ENCODE results near the gene AKTIP.

Gene AKTIP

DNA sequence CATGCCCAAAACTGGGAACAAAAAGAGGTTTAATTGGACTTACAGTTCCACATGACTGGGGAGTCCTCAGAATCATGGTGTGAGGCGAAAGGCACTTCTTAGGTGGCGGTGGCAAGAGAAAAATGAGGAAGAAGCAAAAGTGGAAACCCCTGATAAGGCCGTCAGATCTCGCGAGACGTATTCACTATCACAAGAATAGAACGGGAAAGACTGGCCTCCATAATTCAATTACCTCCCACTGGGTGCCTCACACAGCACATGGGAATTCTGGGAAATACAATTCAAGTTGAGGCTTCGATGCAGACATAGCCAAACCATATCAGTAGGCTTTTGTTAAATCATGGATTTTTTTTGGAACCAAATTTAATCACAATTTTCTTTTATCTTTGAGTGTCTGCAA lies 44.4 kb downstream of the AKTIP start:
- Histone ChIP-seq H3K9me3 (ENCODE audit: control insufficient read depth, low read depth, low read length) (no peaks in the 10 kb centered on the region), H3K27ac (ENCODE audit: low read length) (no peak overlapping the region), H3K9ac (ENCODE audit: low read length) (no peak overlapping the region), H3K4me1 (ENCODE audit: control insufficient read depth, low read depth, low read length) (no peaks in the 10 kb centered on the region), H3K27me3 (ENCODE audit: control insufficient read depth, insufficient read depth, low read length) (no peaks in the 10 kb centered on the region), H3K36me3 (ENCODE audit: control insufficient read depth, low read depth, low read length) (peaks cover 46% of the 10 kb centered on the region), H3K4me3 (ENCODE audit: low read length) (no peak overlapping the region)

DNA sequence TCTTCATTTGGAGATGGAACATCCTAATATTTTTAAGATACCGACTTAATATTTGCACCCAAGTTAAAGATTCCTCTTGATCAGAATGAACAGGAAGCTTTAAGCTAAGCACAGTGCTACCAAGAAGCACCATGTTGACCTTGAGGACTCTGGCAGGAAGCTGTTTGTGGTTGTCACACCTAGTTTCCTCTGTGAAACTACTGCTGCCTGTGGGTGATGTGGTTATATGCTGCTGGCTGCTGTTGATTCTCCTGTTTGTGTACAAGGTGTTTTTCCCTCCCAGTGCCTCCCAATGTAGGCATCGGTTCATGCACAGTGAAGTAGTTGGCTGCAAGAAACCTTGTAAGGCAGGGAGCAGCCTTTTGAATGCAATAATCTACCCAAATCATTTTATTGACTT lies 45.3 kb downstream of the AKTIP start:
- Histone ChIP-seq H3K4me3 (ENCODE audit: low read length) (no peak overlapping the region), H3K27ac (ENCODE audit: low read length) (no peak overlapping the region), H3K4me1 (ENCODE audit: control insufficient read depth, low read depth, low read length) (no peaks in the 10 kb centered on the region), H3K27me3 (ENCODE audit: control insufficient read depth, insufficient read depth, low read length) (no peaks in the 10 kb centered on the region), H3K36me3 (ENCODE audit: control insufficient read depth, low read depth, low read length) (peaks cover 52% of the 10 kb centered on the region), H3K9me3 (ENCODE audit: control insufficient read depth, low read depth, low read length) (no peaks in the 10 kb centered on the region), H3K9ac (ENCODE audit: low read length) (no peak overlapping the region)

DNA sequence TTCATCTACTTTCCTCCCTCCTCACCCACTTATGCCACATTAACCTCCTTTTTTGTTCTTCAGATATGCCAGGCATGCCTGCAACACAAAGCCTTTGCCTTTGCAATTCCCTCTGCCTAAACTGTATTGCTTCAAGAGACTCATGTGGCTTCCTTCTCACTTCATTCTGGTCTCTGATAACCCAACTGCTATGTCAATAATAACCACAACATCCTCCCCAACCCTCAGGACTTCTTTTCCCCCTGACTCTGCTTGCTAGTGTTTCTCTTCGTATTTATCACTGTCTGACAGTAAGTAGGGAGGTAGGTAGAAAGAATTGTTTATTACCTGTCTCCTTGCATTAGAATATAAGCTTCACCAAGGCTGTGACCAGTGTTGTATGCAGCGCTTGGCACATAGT lies 46.4 kb downstream of the AKTIP start:
- no peaks in the 10 kb centered on the region for H3K27me3 ChIP-seq (ENCODE audit: control insufficient read depth, insufficient read depth, low read length)
- H3K9me3 ChIP-seq (ENCODE audit: control insufficient read depth, low read depth, low read length): no peaks in the 10 kb centered on the region
- no peaks in the 10 kb centered on the region for H3K4me1 ChIP-seq (ENCODE audit: control insufficient read depth, low read depth, low read length)
- no peak overlapping the region for H3K9ac ChIP-seq (ENCODE audit: low read length)
- no peak overlapping the region for H3K4me3 ChIP-seq (ENCODE audit: low read length)
- H3K27ac ChIP-seq (ENCODE audit: low read length): no peak overlapping the region
- H3K36me3 ChIP-seq (ENCODE audit: control insufficient read depth, low read depth, low read length): peaks cover 47% of the 10 kb centered on the region

DNA sequence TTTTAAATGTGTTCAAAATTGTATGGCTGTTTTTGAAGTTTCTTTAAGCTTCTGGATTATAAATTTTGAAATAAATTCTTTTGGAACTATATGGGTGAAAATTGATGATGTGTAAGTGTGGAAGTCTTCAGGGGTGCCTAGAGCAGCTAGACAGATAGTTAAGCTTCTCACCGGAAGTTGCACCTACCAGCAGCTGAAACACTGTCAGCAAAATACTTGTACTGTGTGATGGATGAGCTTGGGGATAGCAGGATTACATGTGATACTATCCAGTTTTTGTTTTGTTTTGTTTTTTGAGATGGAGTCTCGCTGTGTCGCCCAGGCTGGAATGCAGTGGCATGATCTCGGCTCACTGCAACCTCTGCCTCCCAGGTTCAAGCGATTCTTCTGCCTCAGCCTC lies 49.1 kb downstream of the AKTIP start:
- Histone ChIP-seq H3K9ac (ENCODE audit: low read length) (no peak overlapping the region), H3K36me3 (ENCODE audit: control insufficient read depth, low read depth, low read length) (peaks cover 32% of the 10 kb centered on the region), H3K4me1 (ENCODE audit: control insufficient read depth, low read depth, low read length) (no peaks in the 10 kb centered on the region), H3K27ac (ENCODE audit: low read length) (no peak overlapping the region), H3K9me3 (ENCODE audit: control insufficient read depth, low read depth, low read length) (no peaks in the 10 kb centered on the region), H3K27me3 (ENCODE audit: control insufficient read depth, insufficient read depth, low read length) (no peaks in the 10 kb centered on the region), H3K4me3 (ENCODE audit: low read length) (no peak overlapping the region)

DNA sequence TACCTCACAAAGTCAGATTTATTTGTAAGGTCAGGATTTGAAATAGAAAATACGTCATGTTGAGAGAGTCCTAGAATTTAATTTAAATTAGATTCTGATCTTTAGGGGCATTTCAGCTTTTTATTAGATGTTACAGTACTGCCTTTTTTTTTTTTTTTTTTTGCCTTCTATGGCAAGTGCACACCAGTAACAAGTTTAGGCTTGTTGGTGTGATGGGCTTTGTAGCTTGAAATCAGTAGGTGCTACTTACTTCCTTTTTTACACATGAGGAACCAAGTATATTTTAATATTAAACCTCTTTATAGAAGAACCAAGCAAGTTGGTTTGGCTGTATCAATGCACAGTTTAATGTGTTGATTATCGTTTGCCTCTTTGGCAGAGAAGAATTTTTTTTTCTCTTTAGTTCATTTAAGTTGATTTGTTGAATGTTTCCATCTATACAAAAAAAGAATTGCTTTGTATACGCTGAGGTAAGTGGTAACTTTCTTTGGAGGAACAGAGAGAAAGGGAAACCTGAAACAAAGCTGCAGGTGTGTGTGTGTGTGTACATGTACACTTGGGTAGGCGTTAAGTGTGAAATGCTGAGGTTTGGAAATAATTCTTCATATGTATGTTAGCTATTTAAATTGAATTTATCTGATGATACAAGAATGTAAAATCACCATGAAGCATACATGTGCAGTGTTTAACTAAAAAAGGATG lies 53.0 kb downstream of the AKTIP start:
- Histone ChIP-seq H3K27ac (ENCODE audit: low read length) (no peak overlapping the region), H3K36me3 (ENCODE audit: control insufficient read depth, low read depth, low read length) (peaks cover 24% of the 10 kb centered on the region), H3K4me1 (ENCODE audit: control insufficient read depth, low read depth, low read length) (no peaks in the 10 kb centered on the region), H3K4me3 (ENCODE audit: low read length) (no peak overlapping the region), H3K9me3 (ENCODE audit: control insufficient read depth, low read depth, low read length) (no peaks in the 10 kb centered on the region), H3K27me3 (ENCODE audit: control insufficient read depth, insufficient read depth, low read length) (no peaks in the 10 kb centered on the region), H3K9ac (ENCODE audit: low read length) (no peak overlapping the region)

DNA sequence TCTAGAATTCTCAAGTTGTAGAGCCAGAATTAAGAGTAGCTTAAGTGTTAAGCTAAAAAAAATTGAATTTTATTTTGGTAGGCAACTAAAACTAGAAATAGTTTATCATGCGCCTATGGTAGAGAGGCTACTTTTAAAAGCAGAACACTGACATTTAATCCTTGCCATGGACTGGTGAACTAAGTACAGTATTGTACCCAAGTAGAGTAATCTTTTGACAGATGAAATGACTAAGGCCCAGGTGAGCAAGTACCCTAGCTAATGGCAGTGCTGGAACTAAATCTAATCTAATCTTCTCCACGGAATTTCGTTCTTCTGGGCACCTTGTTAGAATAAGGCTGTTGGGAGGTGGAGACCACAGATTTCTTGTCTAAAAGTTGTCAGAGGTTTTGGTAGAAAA lies 56.9 kb downstream of the AKTIP start:
- no peak overlapping the region for H3K27ac ChIP-seq (ENCODE audit: low read length)
- peaks cover 18% of the 10 kb centered on the region for H3K36me3 ChIP-seq (ENCODE audit: control insufficient read depth, low read depth, low read length)
- H3K4me3 ChIP-seq (ENCODE audit: low read length): no peak overlapping the region
- no peak overlapping the region for H3K9ac ChIP-seq (ENCODE audit: low read length)
- no peaks in the 10 kb centered on the region for H3K4me1 ChIP-seq (ENCODE audit: control insufficient read depth, low read depth, low read length)
- no peaks in the 10 kb centered on the region for H3K27me3 ChIP-seq (ENCODE audit: control insufficient read depth, insufficient read depth, low read length)
- H3K9me3 ChIP-seq (ENCODE audit: control insufficient read depth, low read depth, low read length): no peaks in the 10 kb centered on the region

DNA sequence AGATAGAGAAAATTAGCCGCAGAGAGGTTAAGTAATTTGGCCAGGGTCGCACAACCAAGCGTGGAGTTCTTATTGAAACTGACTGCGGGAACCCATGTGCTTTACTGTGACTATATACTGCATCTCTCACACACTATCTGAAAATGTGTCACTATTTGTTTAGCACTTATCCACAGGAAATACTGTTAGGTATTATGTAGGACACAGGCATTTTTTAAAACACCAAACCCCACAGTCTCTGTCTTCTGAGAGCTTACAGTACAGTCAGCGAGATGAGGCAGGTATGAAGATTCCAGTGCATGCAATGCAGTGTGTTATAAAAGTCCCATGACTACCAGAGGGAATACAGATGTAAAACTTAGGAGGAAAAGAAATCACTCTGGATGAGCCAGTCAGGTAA lies 57.5 kb downstream of the AKTIP start:
- Histone ChIP-seq H3K27me3 (ENCODE audit: control insufficient read depth, insufficient read depth, low read length) (no peaks in the 10 kb centered on the region), H3K4me3 (ENCODE audit: low read length) (no peak overlapping the region), H3K4me1 (ENCODE audit: control insufficient read depth, low read depth, low read length) (no peaks in the 10 kb centered on the region), H3K9ac (ENCODE audit: low read length) (no peak overlapping the region), H3K9me3 (ENCODE audit: control insufficient read depth, low read depth, low read length) (no peaks in the 10 kb centered on the region), H3K36me3 (ENCODE audit: control insufficient read depth, low read depth, low read length) (peaks cover 21% of the 10 kb centered on the region), H3K27ac (ENCODE audit: low read length) (no peak overlapping the region)
